GM19372 (cell line): ENCODE results near the gene ZNF341.

Source experiments
- ATAC-seq: cut with Tn5 transposase; IDR thresholded peaks from one replicate; pipeline ENCODE4 v1.9.1; 2021; ENCODE audit warnings: mild to moderate bottlenecking, low read depth, moderate library complexity; ENCODE audit not compliant: unreplicated experiment

Gene ZNF341

DNA sequence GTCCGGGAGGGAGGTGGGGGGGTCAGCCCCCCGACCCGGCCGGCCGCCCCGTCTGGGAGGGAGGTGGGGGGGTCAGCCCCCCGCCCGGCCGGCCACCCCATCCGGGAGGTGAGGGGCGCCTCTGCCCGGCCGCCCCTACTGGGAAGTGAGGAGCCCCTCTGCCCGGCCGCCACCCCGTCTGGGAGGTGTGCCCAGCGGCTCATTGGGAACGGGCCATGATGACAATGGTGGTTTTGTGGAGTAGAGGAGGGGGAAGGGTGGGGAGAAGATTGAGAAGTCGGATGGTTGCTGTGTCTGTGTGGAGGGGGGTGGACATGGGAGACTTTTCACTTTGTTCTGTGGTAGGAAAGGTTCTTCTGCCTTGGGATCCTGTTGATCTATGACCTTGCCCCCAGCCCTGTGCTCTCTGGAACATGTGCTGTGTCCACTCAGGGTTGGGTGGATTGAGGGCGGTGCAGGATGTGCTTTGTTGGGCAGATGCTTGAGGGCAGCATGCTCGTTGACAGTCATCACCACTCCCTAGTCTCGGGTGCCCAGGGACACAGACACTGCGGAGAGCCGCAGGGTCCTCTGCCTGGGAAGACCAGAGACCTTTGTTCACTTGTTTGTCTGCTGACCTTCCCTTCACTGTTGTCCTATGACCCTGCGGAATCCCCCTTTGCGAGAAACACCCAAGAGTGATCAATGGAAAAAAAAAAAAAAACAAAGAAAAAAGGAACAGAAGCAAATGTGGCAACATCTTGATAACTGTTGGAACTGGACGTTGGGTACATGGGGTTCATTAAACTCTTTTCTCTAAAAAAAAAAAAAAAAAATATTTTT lies 30.0 kb upstream of the ZNF341 start:
- no peak for ATAC-seq

DNA sequence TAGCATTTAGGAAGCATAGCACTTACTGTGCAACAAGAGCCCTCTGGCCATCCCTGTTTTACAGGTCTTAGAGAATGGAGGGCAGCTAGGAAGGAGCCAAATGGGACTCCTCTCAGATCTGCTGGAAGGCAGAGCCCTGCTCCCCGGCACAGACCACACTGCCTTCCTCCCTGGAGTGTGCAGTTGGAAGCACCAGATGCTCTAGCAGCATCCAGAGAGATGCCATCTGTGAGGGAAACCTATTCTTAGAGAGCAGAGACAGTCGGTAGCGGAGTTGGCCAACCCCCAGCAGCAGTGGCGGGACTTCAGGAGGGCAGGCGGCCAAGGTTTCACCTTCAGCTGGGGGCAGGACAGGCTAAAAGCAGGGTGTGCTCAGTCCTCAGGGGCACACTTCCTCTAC lies 28.9 kb upstream of the ZNF341 start:
- ATAC-seq: no peak

DNA sequence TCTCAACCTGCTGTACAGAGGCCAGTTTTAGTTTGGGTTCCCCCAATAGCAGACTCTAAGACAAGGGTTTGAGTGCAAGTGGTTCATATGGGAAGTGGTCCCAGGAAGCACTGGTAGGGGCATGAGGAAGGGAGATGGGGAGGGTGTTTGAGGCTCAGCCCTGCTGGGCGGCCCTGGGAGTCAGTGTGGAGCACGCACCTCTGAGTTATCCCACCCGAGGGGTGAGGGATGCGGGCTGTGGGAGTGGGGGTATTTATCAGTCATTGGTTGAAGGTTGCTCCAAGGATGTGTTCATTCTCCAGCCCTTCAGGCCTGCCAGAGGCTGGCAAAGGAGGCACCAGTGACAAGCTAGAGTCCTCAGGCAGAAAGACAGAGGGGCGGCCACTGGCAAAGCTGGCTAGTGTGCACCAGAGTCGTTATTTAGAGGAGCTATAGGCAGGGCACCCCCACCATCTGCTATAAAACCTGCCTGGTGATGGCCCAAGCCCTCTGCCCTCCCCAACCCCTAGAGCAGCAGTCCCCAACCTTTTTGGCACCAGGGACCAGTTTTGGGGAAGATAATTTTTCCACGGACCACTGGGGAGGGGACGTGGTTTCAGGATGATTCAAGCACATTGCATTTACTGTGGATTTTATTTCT lies 28.2 kb upstream of the ZNF341 start:
- no peak for ATAC-seq

DNA sequence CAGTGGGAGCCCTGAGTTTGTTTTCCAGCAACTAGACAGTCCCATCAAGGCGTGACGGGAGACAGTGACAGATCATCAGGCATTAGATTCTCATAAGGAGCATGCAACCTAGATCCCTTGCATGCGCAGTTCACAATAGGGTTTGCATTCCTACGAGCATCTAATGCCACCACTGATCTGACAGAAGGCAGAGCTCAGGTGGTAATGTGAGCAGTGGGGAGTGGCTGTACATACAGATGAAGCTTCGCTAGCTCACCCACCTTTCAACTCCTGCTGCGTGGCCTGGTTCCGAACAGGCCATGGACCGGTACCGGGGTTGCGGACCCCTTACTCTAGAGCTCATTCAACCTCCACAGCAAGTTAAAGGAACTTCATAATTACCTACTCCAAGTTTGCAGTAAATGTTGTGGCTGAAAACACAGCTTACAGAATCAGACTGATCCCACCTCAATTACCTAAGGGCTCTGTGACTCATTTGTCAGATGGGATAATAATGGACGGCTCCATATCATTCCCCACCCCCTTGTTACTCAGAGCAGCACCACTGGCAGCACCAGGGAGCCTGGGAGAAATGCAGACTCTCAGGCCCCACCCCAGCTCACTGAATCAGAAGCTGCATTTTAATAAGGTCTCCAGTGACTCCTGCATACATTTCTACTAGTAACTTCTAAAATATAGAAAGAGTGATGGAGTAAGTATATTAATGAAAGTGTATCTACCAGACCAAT lies 27.4 kb upstream of the ZNF341 start:
- no peak for ATAC-seq

DNA sequence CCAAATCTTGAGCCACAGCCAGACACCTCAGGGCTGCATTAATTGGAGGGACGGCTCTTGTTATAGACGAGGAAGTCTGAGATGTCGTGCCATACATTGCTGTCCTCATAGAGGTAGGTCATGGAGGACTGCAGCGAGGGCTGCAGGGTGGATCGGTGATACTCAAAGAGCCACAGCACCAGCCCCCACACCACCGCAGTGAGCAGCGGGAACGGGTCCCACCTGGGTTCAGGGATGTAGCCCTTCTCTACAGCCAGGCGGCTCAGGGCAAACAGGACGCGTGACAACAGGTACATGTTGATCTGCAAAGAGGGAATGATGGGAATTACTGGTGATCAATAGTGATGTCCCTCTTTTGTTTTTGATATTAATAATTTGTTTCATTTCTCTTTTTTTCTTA lies 24.1 kb upstream of the ZNF341 start:
- no peak for ATAC-seq

DNA sequence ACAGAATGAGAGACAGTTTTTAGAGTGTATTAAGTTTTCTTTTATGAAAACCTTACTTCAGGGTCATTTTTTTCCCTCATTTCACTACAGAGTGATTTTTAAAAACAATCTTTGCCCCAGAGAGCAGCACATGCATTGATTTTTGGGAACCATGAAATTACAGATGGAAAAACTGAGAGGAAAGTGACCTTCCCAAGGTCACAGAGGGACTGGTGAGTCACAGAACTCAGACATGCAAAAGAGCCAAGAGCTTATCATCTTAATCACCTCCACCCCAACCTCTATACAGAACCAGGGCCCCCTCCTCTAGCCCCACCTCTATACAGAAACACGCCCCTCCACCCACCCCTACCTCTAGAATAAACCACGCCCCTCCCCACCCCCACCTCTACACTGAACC lies 22.4 kb upstream of the ZNF341 start:
- no peak for ATAC-seq

DNA sequence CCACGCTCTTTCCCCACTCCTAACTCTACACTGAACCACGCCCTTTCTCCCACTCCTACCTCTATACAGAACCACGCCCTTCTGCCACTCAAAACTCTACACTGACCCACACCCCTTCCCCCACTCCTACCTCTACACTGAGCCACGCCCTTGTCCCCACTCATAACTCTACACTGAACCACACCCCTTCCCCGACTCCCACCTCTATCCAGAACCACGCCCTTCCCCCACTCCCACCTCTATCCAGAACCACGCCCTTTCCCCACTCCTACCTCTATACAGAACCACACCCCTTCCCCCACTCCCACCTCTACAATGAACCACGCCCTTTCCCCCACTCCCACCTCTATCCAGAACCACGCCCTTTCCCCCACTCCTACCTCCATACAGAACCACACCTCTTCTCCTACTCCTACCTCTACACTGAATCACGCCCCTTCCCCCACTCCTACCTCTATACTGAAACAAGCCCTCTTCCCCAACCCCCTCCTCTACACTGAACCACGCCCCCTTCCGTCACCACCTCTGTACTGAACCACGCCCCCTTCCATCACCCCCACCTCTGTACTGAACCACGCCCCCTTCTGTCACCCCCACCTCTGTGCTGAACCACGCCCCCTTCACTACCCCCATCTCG lies 21.8 kb upstream of the ZNF341 start:
- no peak for ATAC-seq

DNA sequence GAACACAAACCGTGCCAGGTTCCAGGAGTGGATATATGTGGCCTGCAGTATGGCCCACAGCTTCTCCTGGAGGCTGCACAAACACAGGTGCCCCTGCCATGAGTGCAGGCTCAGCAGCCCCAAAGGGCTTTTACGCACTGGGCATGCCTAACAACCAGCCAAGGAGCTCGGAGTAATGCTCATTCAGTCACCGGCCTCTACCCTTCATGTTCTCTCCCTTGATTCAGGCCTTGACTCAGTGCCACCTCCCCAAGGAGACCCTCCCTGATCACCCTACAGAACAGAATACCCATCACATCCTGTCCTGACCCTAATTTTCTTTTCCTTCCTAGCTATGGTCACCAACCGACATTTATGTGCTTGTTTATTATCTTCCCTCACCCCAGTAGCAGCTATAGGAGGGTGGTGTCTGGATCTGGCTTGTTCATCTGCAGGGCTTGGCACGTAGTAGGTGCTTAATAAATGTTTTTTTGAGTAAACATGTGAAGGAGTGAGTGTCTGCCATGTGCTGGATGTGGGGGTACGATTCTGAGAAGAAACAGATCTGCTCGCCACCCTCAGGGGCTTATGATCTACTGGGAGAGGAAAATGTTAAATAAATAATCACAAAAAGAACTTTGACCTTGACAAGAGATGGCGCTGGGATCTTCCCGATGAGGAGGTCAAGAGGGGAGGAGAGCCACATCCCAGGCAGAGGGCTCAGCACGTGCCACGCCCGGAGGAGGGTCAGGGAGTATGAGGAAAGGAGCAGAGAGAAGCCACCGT lies 20.9 kb upstream of the ZNF341 start:
- no peak for ATAC-seq

DNA sequence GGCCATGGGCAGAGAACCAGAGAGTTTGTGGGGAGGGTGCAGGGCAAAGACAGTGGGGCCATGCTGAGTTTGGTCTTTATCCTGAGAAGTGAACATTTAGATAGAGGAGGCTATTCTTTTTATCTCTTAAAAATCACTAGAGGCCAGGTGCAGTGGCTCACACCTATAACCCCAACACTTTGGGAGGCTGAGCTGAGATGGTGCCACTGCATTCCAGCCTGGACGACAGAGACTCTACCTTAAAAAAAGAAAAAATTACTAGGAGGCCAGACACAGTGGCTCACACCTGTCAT lies 20.4 kb upstream of the ZNF341 start:
- ATAC-seq: no peak

DNA sequence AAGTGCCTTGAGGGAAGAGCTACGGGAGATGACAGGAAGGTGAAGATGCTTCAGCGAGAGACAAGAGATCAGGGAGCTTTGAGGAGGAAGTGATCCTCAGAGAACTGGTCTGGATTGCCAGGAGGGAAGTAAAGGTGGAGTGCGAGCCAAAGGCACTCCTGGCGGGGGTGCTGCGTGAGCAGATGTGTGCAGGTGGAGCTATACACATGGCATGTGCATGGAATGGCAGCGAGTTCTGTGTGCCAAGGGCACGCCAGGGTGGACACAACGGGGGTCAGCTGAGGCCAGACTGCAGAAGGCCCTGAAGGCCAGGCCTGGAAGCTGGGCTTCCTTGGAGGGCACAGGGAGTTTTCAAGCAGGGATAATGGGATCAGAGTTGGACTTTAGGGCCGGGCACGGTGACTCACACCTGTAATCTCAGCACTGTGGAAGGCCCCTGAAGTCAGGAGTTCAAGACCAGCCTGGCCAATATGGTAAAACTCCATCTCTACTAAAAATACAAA lies 17.9 kb upstream of the ZNF341 start:
- ATAC-seq: no peak

DNA sequence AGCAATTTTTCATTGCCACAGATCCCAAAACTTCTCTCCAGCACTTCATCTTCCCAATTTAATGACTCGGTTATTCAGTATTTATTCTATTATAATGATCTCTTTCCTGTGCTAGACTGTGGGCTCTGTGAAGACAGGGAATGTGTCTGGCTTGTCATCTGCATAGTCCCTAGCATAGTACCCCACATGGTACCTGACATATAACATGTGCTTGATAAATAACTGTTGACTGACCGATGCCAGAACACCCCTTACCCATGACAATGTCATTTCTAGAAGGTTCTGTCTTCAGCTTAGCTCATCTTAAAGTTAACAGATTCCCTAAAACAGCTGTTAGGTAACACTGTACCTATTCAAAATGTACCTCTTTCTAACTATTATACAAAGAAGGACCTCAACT lies 15.3 kb upstream of the ZNF341 start:
- no peak for ATAC-seq

DNA sequence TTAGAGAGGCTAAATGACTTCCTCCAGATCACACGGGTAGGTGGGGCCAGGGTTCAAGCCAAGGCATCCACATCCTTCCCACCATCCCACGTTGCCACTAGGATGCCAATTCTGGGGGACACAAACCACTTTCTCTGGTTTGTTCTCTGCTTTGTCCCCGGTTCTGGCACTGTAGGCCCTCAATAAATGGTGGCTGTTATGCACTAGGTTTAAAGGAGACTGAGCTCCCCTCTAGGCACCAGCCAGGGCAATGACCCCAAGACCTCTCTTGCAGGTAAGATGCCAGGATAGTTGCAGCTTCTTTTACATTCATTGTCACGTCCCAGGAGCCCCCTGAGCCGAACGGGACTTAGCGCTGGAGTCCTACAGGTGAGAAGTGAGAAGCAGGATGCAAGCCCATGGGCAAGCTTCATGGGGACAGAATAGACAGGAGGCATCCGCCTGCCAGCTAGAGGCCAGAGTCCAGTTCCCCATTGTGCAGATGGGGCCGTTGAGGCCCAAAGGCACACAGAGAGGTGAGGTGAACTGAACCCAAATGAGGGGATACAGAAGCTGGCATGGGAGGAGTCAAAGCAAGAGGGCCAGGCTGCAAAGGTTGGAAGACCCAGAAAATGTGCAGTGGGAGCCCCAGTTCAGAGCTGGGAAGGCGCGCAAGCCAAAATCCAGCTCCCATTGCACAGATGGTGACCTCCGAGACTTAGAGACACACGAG lies 12.4 kb upstream of the ZNF341 start:
- ATAC-seq: no peak

DNA sequence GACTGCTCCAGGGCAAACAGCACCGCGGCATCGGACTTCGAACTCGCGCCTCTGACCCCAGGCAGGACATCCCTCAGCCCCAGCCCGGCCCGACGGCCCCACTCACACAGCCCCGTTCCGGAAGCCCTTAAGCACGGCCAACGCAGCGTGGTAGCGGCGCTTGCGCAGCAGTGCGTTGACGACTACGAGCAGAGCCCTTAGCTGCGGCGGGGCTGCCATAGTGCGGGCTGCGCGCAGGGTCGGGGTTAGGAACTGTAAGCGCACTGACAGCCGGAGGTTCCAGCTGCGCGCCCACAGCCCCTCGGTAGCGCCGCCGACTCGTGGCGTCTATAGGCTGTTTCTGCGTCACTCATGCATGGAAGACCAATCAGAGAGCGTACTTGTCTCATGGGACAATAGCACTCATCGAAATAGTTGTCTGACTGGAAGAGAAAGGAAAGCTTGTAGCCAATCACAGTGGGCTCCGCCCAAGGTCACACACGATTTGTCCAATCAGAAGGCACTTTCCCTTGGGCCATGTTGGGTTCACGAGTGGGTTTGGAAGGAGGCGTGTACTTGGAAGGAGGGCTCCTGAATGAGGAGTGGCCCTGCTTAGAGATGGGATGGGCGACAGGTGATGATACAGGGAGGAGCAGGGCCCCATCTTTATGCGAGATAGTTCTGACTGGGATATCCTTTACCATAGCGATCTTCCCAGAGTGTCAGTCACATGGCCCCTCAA lies 11.6 kb upstream of the ZNF341 start, which contains the start of gene PXMP4:
TSS of gene PXMP4 (minus strand) at position 322 of the 721 bp plus-strand sequence. CDS start at position 219, 103 bp downstream.
- peak; percentile 97 for ATAC-seq

DNA sequence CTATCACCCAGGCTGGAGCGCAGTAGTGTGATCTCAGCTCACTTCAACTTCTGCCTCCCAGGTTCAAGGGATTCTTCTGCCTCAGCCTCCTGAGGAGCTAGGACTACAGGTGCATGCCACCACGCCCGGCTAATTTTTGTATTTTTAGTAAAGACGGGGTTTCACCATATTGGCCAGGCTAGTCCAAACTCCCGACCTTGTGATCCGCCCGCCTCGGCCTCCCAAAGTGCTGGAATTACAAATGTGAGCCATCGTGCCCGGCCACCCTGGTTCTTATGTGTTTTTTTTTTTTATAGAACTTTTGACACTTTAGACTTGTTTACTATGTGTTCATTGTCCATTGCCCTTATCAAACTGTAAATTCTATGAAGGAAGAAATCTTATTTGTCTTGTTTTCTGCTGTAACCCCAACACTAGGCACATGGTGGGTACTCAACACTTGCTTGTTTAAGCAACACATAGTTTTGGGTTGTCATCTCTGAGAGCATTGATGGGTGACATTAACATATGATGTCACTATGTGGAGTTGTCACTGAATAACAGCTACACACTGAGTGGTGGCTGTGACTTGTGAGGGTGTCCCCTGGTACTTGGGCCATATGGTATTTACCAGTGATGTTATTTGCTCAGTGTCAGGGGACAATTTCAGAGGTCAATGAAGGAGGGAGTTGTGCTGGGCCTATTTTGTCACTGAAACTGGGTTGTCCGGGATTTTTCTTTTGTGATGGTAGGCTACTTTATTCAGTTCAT lies 10.2 kb upstream of the ZNF341 start:
- ATAC-seq: no peak

DNA sequence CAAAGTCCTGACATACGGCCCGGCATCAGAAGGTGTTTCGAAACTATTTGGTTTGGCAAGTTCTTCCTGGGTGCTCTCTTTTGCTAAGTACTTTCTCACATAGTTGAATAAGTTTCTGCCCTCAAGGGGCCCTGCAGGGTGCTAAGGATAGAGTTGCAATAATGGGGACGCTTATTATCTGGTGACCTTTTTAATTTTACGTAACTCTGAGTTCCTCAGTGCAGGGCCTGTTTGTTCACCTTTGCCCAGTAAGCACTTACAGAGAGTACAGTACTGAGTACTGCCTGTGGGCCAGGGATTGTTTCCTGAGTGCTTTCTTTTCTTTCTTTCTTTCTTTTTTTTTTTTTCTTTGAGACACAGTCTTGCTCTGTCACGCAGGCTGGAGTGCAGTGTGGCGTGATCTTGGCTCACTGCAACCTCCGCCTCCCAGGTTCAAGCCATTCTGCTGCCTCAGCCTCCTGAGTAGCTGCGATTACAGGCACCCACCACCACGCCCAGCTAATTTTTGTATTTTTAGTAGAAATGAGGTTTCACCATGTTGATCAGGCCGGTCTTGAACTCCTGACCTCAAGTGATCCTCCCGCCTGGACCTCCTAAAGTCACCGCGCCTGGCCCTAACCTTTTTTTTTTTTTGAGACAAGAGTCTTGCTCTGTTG lies 7.2 kb upstream of the ZNF341 start:
- no peak for ATAC-seq

DNA sequence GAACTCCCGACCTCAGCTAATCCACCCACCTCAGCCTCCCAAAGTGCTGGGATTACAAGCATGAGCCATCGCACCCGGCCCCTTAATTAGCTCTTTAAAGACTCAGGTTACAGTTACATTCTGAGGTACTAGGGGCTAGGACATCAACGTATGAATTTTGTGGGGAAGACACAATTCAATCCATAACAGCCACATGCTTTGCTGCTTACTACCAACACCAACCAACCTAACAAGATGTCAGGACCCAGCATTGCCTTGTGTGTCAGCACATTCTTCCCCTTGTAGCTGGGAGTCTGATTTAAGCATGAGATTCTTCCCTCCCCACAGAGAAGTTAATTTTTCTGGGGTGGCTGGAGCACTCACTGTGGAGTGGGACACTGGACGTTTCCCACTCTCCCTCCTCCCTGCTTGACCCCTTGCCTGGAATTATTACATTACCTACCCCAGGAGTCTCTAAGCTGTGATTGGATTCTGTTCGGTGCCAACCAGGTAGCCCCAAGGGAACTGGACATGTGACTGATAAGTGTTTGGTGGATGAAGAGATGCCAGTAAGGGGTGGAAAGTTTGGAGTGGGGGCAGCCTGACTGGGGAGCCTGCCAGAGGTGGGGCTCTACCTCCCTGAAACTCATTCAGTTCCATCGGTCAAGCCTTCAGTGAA lies 6.1 kb upstream of the ZNF341 start:
- no peak for ATAC-seq

DNA sequence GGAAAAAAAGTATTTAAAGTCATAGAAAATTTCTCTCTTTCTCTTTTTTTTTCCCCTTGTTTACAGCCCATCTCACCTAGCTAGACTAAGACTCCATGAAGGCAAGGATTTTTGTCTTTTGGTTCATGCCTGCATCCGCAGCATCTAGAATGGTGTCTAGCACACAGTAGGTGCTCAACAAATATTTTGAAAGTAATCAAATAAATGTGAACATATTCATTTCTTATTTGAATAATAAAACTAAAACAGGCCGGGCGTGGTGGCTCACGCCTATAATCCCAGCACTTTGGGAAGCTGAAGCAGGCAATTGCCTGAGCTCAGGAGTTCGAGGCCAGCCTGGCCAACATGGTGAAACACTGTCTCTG lies 4.7 kb upstream of the ZNF341 start:
- ATAC-seq: no peak
